A549 (cell line): ENCODE results near the gene RAMACL. TPM values are rescaled to one million over a fixed set of nuclear protein-coding genes. Genes with fewer than 3 reads are reported as not detected.

Source experiments
- ATAC-seq, 2 experiments: fragments of 200-7000 bp in 1 of 2; fragments of >200 bp in 1 of 2; cut with Nextera tagmentation in 1 of 2; cut with Tn5 transposase in 1 of 2; 3 replicates each; pipeline versions ENCODE4 v1.8.0 to v1.9.1; 2018 to 2020; ENCODE audit warnings: mild to moderate bottlenecking in 1 of 2, moderate library complexity in 1 of 2
- CTCF ChIA-PET: fragments of 300-600 bp; sonication (Branson Sonifier 250); formaldehyde crosslinking; extraction: SDS; loops from one replicate; lab custom pipeline; 2021; ENCODE audit warnings: antibody characterized with exemption, inconsistent platforms; lab: Yijun Ruan, JAX
- POLR2A ChIA-PET: fragments of 350-600 bp; formaldehyde crosslinking; extraction: SDS; loops from one replicate; lab custom pipeline; 2021; ENCODE audit warnings: antibody characterized with exemption, inconsistent platforms; lab: Yijun Ruan, JAX
- DNase-seq, 2 experiments: peaks; one replicate each; pipeline versions ENCODE4 v3.0.0 to v3.0.0-alpha.2; 2011 to 2016; ENCODE audit warnings: low read depth in 1 of 2, low spot score in 1 of 2
- FAIRE-seq: peaks from 2 replicates; lab custom pipeline; 2011; peaks lifted over from hg19 to GRCh38; lab: Jason Lieb, UNC
- H3K27ac ChIP-seq, 2 experiments: fragments of >200 bp; sonication (Bioruptor Twin); formaldehyde crosslinking; 3 replicates each; pipeline ENCODE4 v1.5.1; 2016 to 2017
- H3K4me1 ChIP-seq: fragments of >200 bp; sonication (Bioruptor Twin); formaldehyde crosslinking; 3 replicates; pipeline ENCODE4 v1.6.1; 2016
- H3K4me2 ChIP-seq: fragments of >200 bp; sonication (Bioruptor Twin); formaldehyde crosslinking; 3 replicates; pipeline ENCODE4 v1.6.1; 2016
- H3K4me3 ChIP-seq: fragments of >200 bp; sonication (Bioruptor Twin); formaldehyde crosslinking; 3 replicates; pipeline ENCODE4 v1.5.1; 2016
- H3K9me3 ChIP-seq: fragments of >200 bp; sonication (Bioruptor Twin); formaldehyde crosslinking; 3 replicates; pipeline ENCODE4 v1.6.1; 2016
- CBX2 ChIP-seq: fragments of 200-600 bp; sonication (generic); IDR thresholded peaks from 2 replicates; pipeline ENCODE4 v1.6.1; 2016; ENCODE audit warnings: low read depth, mild to moderate bottlenecking, borderline replicate concordance
- CBX8 ChIP-seq: fragments of 200-600 bp; sonication (generic); IDR thresholded peaks from 2 replicates; pipeline ENCODE4 v1.6.1; 2016
- CHD2 ChIP-seq: fragments of 150-350 bp; IDR thresholded peaks from 2 replicates; pipeline ENCODE4 v1.6.1; 2014; ENCODE audit warnings: low read length; ENCODE audit not compliant: partially characterized antibody
- EHF ChIP-seq: fragments of 250-450 bp; sonication (Bioruptor Pico); IDR thresholded peaks from 2 replicates; pipeline ENCODE4 v1.5.0; 2020; ENCODE audit warnings: mild to moderate bottlenecking
- EP300 ChIP-seq, 2 experiments: fragments of >200 bp; sonication (Bioruptor Twin); formaldehyde crosslinking; IDR thresholded peaks; 2 replicates in 1 of 2; 3 replicates in 1 of 2; pipeline ENCODE4 v1.6.1; 2016 to 2017
- FOSB ChIP-seq: fragments of 250-450 bp; sonication (Bioruptor Pico); IDR thresholded peaks from 2 replicates; pipeline ENCODE4 v1.5.0; 2020; ENCODE audit warnings: mild to moderate bottlenecking, moderate library complexity
- GATA3 ChIP-seq: IDR thresholded peaks from 2 replicates; pipeline ENCODE4 v1.6.1; 2012; ENCODE audit warnings: borderline replicate concordance
- JUNB ChIP-seq: fragments of >200 bp; sonication (Bioruptor Twin); formaldehyde crosslinking; IDR thresholded peaks from 2 replicates; pipeline ENCODE4 v1.6.1; 2016
- KDM1A ChIP-seq: fragments of 200-600 bp; sonication (generic); IDR thresholded peaks from 2 replicates; pipeline ENCODE4 v1.6.1; 2016; ENCODE audit warnings: low read depth, mild to moderate bottlenecking
- KDM5A ChIP-seq: fragments of 200-600 bp; sonication (generic); IDR thresholded peaks from 2 replicates; pipeline ENCODE4 v1.6.1; 2016; ENCODE audit warnings: antibody characterized with exemption, mild to moderate bottlenecking
- MYC ChIP-seq: IDR thresholded peaks from 2 replicates; pipeline ENCODE4 v1.6.1; 2012; ENCODE audit warnings: mild to moderate bottlenecking, inconsistent platforms, low read length, improper control_type of control experiment, borderline replicate concordance
- NFE2L2 ChIP-seq: fragments of 150-350 bp; conservative IDR thresholded peaks from 2 replicates; pipeline ENCODE4 v1.6.1; 2014; ENCODE audit warnings: low read length
- NR3C1 ChIP-seq: fragments of >200 bp; sonication (Bioruptor Twin); formaldehyde crosslinking; IDR thresholded peaks from 3 replicates; pipeline ENCODE4 v1.6.1; 2017
- PHF8 ChIP-seq: fragments of 200-600 bp; sonication (generic); IDR thresholded peaks from 2 replicates; pipeline ENCODE4 v1.6.1; 2016; ENCODE audit warnings: low read depth, mild to moderate bottlenecking, antibody characterized with exemption, moderate library complexity, borderline replicate concordance
- POLR2AphosphoS2 ChIP-seq: conservative IDR thresholded peaks from 2 replicates; pipeline ENCODE4 v1.6.1; 2012; ENCODE audit warnings: low read length, improper control_type of control experiment, inconsistent platforms
- RAD21 ChIP-seq, 2 experiments: fragments of >200 bp in 1 of 2; sonication (Bioruptor Twin) in 1 of 2; formaldehyde crosslinking in 1 of 2; IDR thresholded peaks in 1 of 2; conservative IDR thresholded peaks in 1 of 2; 2 replicates in 1 of 2; 3 replicates in 1 of 2; pipeline ENCODE4 v1.6.1; 2012 to 2018; ENCODE audit warnings: inconsistent platforms in 1 of 2
- RARB ChIP-seq: fragments of 250-450 bp; sonication (Bioruptor Pico); IDR thresholded peaks from 2 replicates; pipeline ENCODE4 v1.8.0; 2021; ENCODE audit warnings: mild to moderate bottlenecking, moderate library complexity
- RCOR1 ChIP-seq: fragments of 150-350 bp; IDR thresholded peaks from 2 replicates; pipeline ENCODE4 v1.6.1; 2014; ENCODE audit warnings: antibody characterized with exemption, low read length, low read depth
- RFX5 ChIP-seq: fragments of 450-650 bp; IDR thresholded peaks from 2 replicates; pipeline ENCODE4 v1.7.1; 2014; ENCODE audit warnings: antibody characterized with exemption, mild to moderate bottlenecking, moderate library complexity
- SMC3 ChIP-seq: fragments of >200 bp; sonication (Bioruptor Twin); formaldehyde crosslinking; IDR thresholded peaks from 3 replicates; pipeline ENCODE4 v1.6.1; 2018; ENCODE audit warnings: inconsistent platforms
- SREBF2 ChIP-seq: fragments of 450-650 bp; IDR thresholded peaks from 2 replicates; pipeline ENCODE4 v1.6.1; 2014; ENCODE audit warnings: mild to moderate bottlenecking, moderate library complexity
- TFCP2L1 ChIP-seq: fragments of 250-450 bp; sonication (Bioruptor Pico); IDR thresholded peaks from 2 replicates; pipeline ENCODE4 v1.5.0; 2021; ENCODE audit warnings: mild to moderate bottlenecking
- TP53 ChIP-seq: fragments of 250-450 bp; sonication (Bioruptor Pico); IDR thresholded peaks from 2 replicates; pipeline ENCODE4 v1.5.0; 2021; ENCODE audit warnings: mild to moderate bottlenecking, moderate library complexity
- ZC3H11A ChIP-seq: fragments of 450-650 bp; IDR thresholded peaks from 2 replicates; pipeline ENCODE4 v1.6.1; 2014; ENCODE audit warnings: antibody characterized with exemption, mild to moderate bottlenecking
- ZSCAN20 ChIP-seq: fragments of 250-450 bp; sonication (Bioruptor Pico); IDR thresholded peaks from 2 replicates; pipeline ENCODE4 v1.8.0; 2022; ENCODE audit warnings: mild to moderate bottlenecking, moderate library complexity
- WGBS: methylation state at CpG from one replicate; pipeline ENCODE4 v1.1.6; 2017; ENCODE audit errors: missing lambda C conversion rate; 5-methylcytosine and 5-hydroxymethylcytosine counted together
- polyA plus RNA-seq, 4 experiments: library from polyadenylated mRNA; depleted of rRNA in 3 of 4; stranded (reverse); fragments of >200 nt; fragmentation: RNase III in 1 of 4; extraction: RNeasy Plus Mini Kit Qiagen cat#74134 plus additional on column Dnase treatment in 1 of 4; gene quantifications; 2 replicates in 3 of 4; 3 replicates in 1 of 4; pipeline ENCODE4 v1.2.3, GENCODE V29; 2011 to 2017
- TF ChIP-seq, protein P1 (sequence below): IDR thresholded peaks from 2 replicates; pipeline ENCODE4 v1.6.1; 2012
- TF ChIP-seq, protein P2 (sequence below): fragments of >200 bp; sonication (Bioruptor Twin); formaldehyde crosslinking; IDR thresholded peaks from 3 replicates; pipeline ENCODE4 v1.6.1; 2016
- TF ChIP-seq, protein P3 (sequence below): fragments of 150-350 bp; IDR thresholded peaks from 2 replicates; pipeline ENCODE4 v1.6.1; 2014; ENCODE audit warnings: low read depth, mild to moderate bottlenecking, low read length
- TF ChIP-seq, protein P4 (sequence below): fragments of 250-450 bp; sonication (Bioruptor Pico); IDR thresholded peaks from 2 replicates; pipeline ENCODE4 v1.5.0; 2021; ENCODE audit warnings: mild to moderate bottlenecking, moderate library complexity, borderline replicate concordance

Gene RAMACL
- polyA plus RNA-seq, 2 of the 4 experiments (the other 2 are of a cell fraction): 0.08 to 0.67 TPM

DNA sequence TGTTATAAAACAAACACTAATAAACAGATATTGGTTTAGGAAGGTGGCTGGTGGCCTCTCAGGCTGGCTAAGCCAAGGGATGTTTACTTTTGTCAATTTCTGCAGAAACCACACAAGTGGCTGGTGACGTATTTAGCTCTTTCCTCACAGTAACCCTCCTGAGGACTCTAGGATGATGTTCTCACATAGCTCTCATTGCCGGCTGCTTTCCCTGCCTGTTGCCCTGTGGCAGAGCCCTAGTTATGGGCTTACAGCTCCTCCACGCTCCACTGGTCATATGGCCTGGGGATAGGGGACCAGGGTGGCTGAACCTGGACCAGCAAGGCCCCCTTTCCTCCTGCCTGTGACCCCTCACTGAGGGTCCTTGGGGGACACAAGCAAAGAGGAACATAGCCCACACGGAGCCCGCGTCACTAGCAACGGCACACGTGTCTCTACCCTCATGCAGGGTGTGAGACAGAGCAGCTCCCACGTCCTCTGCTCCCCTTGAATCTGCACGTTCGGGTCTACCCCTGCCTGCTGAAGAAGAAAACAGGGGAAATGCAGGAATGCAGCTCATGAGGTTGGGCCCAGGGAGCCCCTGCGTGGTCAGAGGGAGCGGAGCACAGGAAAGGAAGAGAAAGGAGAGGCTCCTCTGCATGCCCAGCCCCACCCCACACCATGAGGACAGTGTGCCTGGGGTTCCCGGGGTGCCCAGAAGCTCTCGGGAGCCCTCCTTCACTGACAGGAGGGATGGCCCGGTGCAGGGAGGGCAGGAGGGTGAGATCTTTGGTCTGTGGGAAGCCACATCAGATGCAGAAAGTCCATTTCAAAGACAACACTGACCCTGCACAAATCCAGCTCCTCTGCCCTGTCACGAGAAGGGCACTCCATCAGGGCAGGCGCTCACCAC, 13.9 kb downstream of the RAMACL start:
- WGBS: 61% methylated on average over 16 of the region's 18 CpGs
- Histone ChIP-seq H3K9me3 (no peaks in the 10 kb centered on the region), H3K4me1 (no peaks in the 10 kb centered on the region), H3K4me3 (no peak overlapping the region), H3K27ac (no peak overlapping the region), H3K4me2 (no peak overlapping the region)
- ATAC-seq (no peak; a peak in 1 of 6 replicates), DNase-seq (no peak), FAIRE-seq (no peak)
- POLR2A ChIA-PET: no interaction called here
- TF ChIP-seq EHF (no peak), RARB (no peak), RAD21 (conservative IDR thresholded peaks at IDR 0.05 in 1 of 2, IDR thresholded peaks at IDR 0.05 in 1 of 2) (no peak), POLR2AphosphoS2 (no peak), NFE2L2 (no peak), GATA3 (no peak), CBX2 (no peak), EP300 (IDR thresholded peaks at IDR 0.05) (no peak), MYC (no peak), PHF8 (no peak), ZC3H11A (no peak), SMC3 (no peak), JUNB (no peak), KDM1A (no peak), RFX5 (no peak)
- TF ChIP-seq, protein P1, sequence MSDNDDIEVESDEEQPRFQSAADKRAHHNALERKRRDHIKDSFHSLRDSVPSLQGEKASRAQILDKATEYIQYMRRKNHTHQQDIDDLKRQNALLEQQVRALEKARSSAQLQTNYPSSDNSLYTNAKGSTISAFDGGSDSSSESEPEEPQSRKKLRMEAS: no peak
- TF ChIP-seq, protein P2, sequence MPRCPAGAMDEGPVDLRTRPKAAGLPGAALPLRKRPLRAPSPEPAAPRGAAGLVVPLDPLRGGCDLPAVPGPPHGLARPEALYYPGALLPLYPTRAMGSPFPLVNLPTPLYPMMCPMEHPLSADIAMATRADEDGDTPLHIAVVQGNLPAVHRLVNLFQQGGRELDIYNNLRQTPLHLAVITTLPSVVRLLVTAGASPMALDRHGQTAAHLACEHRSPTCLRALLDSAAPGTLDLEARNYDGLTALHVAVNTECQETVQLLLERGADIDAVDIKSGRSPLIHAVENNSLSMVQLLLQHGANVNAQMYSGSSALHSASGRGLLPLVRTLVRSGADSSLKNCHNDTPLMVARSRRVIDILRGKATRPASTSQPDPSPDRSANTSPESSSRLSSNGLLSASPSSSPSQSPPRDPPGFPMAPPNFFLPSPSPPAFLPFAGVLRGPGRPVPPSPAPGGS: no peak
- CTCF ChIA-PET: interaction anchor here (0.6 to 1.7 kb wide), 4 partner anchors 10 to 200 kb away, joined by 3 to 4 read pairs (median 3); no protein-coding TSS in a partner anchor

DNA sequence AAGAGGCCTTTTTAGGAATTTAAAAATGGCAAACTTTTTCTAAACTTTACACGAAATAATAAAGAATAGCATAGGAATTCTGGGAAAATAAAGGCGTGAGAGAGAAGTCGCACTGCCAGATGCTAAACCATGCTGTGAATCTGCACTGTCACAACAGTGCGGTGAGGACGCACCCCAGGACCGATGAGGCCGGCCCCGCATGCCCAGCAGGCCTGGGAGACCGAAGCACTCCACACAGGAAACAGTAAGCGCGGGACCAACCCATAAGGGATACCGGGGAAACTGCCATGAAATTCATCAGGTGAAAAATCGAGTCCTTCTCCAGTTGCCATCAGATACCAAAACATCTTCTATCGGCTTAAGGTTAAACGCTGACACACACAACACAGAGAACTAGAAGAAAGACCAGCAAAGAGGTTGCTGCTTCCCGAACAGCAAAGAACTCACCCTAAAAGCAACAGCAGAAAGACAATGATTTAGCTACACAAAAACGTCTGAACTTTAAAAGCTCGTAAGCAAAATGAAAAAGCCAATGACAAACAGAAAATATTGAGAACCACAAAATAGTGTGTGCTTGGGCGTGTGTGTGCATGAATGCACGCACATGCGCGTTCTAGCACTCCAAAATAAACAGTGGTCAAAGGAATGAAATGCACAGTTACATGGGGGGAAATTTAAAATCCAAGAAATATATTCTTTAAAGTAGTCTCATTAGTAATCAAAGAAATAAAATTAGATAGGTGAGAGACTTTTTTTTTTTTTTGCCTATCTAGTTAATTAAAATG, 15.4 kb downstream of the RAMACL start:
- Histone ChIP-seq H3K4me3 (no peak overlapping the region), H3K4me1 (no peaks in the 10 kb centered on the region), H3K4me2 (no peak overlapping the region), H3K9me3 (no peaks in the 10 kb centered on the region), H3K27ac (no peak overlapping the region)
- ChIA-PET POLR2A (no interaction called here), CTCF (interaction anchor here (0.7 to 1.5 kb wide), 3 partner anchors 11 to 160 kb away, joined by 3 to 5 read pairs (median 3); no protein-coding TSS in a partner anchor)
- ATAC-seq (no peak), FAIRE-seq (no peak), DNase-seq (no peak)
- 77% methylated on average over 22 of the region's 22 CpGs for WGBS
- TF ChIP-seq NR3C1: no peak
- TF ChIP-seq TP53 (CRISPR knock-in tag): no peak
- TF ChIP-seq EHF: no peak
- no peak for TF ChIP-seq KDM5A
- no peak for TF ChIP-seq RARB
- TF ChIP-seq RAD21 (conservative IDR thresholded peaks at IDR 0.05 in 1 of 2, IDR thresholded peaks at IDR 0.05 in 1 of 2): no peak
- TF ChIP-seq FOSB: no peak
- TF ChIP-seq CBX8: no peak
- no peak for TF ChIP-seq SMC3
- TF ChIP-seq, protein P3, sequence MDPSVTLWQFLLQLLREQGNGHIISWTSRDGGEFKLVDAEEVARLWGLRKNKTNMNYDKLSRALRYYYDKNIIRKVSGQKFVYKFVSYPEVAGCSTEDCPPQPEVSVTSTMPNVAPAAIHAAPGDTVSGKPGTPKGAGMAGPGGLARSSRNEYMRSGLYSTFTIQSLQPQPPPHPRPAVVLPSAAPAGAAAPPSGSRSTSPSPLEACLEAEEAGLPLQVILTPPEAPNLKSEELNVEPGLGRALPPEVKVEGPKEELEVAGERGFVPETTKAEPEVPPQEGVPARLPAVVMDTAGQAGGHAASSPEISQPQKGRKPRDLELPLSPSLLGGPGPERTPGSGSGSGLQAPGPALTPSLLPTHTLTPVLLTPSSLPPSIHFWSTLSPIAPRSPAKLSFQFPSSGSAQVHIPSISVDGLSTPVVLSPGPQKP: no peak
- no peak for TF ChIP-seq TFCP2L1 (CRISPR knock-in tag)
- no peak for TF ChIP-seq CHD2
- TF ChIP-seq RCOR1: no peak
- TF ChIP-seq JUNB: no peak
- TF ChIP-seq ZSCAN20 (CRISPR knock-in tag): no peak
- TF ChIP-seq, protein P4, sequence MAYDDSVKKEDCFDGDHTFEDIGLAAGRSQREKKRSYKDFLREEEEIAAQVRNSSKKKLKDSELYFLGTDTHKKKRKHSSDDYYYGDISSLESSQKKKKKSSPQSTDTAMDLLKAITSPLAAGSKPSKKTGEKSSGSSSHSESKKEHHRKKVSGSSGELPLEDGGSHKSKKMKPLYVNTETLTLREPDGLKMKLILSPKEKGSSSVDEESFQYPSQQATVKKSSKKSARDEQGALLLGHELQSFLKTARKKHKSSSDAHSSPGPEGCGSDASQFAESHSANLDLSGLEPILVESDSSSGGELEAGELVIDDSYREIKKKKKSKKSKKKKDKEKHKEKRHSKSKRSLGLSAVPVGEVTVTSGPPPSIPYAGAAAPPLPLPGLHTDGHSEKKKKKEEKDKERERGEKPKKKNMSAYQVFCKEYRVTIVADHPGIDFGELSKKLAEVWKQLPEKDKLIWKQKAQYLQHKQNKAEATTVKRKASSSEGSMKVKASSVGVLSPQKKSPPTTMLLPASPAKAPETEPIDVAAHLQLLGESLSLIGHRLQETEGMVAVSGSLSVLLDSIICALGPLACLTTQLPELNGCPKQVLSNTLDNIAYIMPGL (CRISPR knock-in tag): no peak
- TF ChIP-seq KDM1A: no peak
- no peak for TF ChIP-seq SREBF2
